ENCODE measurements around the gene BCKDHB.

DNA sequence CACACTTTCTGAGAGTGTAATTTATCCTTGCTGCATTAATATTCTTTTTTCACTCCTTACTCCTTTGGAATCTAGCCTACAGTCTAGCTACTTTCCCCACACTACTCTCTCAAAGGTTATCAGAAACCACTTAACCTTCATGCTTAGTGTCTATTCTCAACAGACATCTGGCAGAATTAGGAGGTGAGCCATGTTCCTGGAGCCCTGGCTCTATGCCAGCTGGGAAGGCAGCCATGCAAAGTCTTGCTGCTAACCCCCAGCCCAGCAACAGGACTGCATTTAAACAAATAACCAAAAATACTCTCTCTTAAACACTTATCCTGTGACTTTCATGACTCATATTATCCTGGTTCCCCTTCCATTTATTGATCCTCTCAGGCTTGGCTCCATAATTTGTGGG is 260.2 kb downstream of the BCKDHB start:
- TF ChIP-seq, protein P1, sequence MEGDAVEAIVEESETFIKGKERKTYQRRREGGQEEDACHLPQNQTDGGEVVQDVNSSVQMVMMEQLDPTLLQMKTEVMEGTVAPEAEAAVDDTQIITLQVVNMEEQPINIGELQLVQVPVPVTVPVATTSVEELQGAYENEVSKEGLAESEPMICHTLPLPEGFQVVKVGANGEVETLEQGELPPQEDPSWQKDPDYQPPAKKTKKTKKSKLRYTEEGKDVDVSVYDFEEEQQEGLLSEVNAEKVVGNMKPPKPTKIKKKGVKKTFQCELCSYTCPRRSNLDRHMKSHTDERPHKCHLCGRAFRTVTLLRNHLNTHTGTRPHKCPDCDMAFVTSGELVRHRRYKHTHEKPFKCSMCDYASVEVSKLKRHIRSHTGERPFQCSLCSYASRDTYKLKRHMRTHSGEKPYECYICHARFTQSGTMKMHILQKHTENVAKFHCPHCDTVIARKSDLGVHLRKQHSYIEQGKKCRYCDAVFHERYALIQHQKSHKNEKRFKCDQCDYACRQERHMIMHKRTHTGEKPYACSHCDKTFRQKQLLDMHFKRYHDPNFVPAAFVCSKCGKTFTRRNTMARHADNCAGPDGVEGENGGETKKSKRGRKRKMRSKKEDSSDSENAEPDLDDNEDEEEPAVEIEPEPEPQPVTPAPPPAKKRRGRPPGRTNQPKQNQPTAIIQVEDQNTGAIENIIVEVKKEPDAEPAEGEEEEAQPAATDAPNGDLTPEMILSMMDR (IDR thresholded peaks at IDR 0.05) = no peak
- no peak for TF ChIP-seq POLR2AphosphoS5 (IDR thresholded peaks at IDR 0.05; ENCODE audit: low read depth, low read length)
- no peak for TF ChIP-seq TCF7L2 (IDR thresholded peaks at IDR 0.05; ENCODE audit: low read depth, low read length)
- TF ChIP-seq REST (IDR thresholded peaks at IDR 0.05; ENCODE audit: insufficient read depth in 1 of 2, low read depth in 2 of 2, low read length in 1 of 2) = no peak
